AML-193 (cell line): ENCODE results near the gene PRKCH.
A peak's percentile ranks its signal among the peaks of the same experiment; 100 is the strongest.

ENCODE experiments used
- DNase-seq, 2 experiments: peaks; one replicate each; lab custom pipeline; 2025; lab: John Stamatoyannopoulos, UW

PRKCH gene

GRCh38 chr14:61430066-61430757 is 108.8 kb downstream of the PRKCH start:
- no peak for DNase-seq

- no peak for DNase-seq
Measured at GRCh38 chr14:61433169-61433568, 111.8 kb downstream of the PRKCH start.

- no peak for DNase-seq
Measured at GRCh38 chr14:61433828-61434227, 112.4 kb downstream of the PRKCH start.

- no peak for DNase-seq
Measured at GRCh38 chr14:61434311-61434710, 112.9 kb downstream of the PRKCH start.

DNA sequence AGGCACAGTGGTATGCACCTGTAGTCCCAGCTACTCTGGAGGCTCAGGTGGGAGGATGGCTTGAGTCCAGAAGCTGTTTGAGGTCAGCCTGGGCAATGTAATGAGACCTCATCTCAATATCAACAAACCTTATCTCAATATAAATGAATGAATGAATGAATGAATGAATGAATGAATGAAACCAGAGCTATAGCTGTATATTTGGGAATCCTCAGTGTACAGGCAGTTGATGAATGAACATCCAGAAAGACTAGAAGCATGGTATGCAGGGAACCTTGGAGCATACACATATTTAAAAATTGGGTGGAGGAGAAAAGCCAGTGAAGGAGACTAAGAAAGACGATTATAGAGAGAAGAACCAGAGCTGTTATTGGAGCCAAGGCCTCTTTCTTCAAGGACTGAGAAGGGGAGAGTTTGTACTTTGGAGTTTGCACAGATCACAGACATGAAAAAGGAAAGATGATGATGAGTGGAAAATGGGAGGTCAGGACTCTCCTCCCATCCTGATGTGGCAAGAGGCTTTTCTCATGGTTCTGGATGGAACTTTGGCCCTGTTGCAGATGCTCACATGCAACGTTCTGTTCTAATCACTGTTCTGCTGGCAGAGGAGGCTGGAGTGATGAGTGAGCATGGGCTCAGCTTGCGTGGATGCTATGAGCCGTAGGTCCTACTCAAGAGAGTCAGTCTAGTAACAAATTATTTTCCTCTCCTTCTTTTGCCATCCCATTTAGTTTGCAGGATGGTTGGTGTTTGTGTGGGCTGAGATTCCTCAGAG is 114.4 kb downstream of the PRKCH start:
- no peak for DNase-seq

DNA sequence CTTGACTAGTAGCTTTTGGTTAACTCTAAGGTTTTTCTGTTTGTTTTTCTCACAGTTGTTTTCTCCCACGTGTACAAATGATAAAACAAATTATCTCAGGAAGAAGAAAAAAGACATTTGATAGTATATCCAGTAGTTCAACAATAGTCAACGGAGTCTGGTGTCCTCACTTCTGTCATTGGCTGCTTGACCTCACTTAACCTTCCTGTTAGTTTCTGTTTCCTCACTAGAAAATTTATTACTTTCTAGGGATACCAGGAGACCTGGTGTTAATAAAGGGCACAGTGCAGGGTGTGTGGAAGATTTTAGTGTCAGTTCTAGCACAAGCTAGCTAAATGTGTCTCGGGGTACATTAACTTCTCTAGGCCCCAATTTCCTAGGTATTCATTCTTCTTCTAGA is 116.0 kb downstream of the PRKCH start:
- no peak for DNase-seq

- DNase-seq = no peak
Measured at GRCh38 chr14:61438036-61438435, 116.7 kb downstream of the PRKCH start.

- no peak for DNase-seq
Measured at GRCh38 chr14:61438497-61438859, 117.1 kb downstream of the PRKCH start.

- peak; percentile 38 to 52 for DNase-seq
Measured at GRCh38 chr14:61438860-61439765, 117.7 kb downstream of the PRKCH start.

GRCh38 chr14:61439779-61440418 is 118.5 kb downstream of the PRKCH start:
- no peak for DNase-seq

DNA sequence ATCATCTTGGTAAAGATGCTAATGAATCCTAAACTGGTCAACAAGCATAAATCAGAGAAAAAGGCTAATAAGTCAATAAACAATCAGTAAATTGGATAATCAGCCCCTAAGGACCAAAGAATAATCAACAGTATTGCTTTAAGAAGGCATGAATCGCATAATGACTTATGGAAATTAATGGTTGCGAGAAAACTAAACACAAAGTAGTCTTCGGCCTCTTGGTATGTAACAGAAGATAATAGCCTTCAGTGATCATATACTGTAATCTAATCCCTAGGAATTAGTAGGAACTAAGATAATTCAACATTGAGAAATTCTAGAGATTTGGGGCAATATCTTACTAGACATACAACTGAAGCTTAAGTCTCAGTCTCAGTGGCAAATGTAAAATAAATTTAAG is 122.1 kb downstream of the PRKCH start:
- DNase-seq = no peak

DNA sequence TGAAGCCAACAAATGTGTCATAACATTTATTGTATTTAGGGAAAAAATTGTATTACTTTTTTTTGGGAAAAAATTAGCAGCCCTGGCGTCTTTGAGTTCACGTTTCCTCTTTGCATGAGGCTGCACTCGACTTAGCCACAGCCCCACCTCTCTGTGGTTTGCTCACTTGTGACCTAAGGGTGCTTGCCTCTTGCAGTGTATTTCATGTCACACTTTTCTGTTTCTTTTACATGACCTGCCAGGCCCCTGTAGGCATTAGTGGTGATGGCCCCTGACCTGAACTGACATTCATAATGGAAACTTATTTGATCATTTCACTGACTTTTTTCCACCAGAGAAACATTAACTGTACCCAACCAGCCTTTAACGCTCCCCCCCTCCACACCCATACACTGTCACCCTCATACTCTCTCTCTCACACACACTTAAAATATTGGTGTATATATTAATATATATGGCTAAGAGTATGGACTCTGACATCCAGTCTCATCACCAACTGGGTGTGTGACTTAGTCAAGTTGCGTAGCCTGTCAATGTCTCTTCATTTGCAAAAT is 122.9 kb downstream of the PRKCH start:
- DNase-seq = peak; percentile 61

- DNase-seq = no peak
Measured at GRCh38 chr14:61451491-61451890, 130.1 kb downstream of the PRKCH start.

DNA sequence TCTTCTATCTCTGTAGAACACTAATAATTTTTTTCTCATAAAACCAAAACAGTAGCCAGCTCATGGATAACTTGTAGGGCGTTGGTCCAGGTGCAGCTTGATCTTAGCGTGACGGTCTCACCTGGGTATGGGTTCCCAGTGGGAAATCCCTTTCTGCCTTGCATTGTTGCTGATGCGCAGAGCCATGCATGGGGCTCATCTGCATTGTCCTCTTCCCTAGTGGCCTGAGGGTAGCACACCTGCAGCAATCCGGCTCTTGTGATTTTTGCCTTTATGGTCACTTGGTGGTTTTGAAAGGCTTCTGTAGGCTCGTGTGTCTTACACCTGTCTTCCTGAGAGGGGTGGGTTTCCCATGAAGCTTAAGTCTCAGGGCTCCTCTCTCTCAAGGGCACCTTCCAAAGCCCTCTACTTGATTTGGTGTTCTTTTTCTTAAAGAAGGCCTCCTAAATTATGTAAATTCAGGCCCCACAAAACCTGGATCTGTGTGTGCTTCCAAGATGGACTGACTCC is 130.6 kb downstream of the PRKCH start:
- DNase-seq = no peak

DNA sequence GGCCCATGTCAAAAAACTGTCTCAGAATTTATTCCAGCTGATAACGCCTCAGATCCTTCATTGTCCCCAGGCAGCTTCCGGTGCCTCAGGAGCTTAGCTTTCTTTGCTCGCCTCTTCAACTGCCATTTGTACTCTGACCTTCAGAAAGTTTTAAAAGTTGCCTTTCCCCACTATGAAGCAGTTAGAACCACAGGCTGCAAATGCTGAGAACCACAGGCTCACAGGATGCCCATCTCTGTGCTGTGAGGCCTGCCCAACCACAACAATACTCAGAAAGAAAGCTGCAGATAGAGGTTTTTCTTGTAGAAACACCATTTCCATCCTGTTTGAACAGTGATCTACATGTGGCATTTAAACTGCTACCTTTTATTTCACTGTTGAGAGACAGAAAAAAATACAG is 131.1 kb downstream of the PRKCH start:
- no peak for DNase-seq

- DNase-seq = no peak
Measured at GRCh38 chr14:61453103-61453767, 131.9 kb downstream of the PRKCH start.

DNA sequence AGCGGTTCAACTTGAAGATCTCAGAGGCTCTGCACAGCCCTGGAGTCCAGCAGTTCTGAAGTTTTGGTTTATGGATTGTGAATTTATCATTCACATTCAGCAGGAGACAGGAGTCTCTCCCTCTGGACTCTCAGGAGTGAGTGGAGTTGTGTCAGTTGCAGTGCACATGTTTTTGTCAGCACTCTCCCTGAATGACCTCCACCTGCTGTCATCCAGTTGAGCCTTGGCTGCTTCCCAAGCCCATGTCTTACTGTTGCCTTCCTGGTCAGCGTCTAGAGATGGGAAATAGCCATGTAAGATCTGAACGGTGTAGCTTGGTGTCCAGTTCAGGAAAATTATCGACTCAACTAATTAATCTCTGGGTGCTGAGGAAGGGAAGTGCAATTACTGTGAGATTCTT is 133.2 kb downstream of the PRKCH start:
- DNase-seq = no peak

- no peak for DNase-seq
Measured at GRCh38 chr14:61455351-61455750, 134.0 kb downstream of the PRKCH start.

- DNase-seq = peak; percentile 66 to 68
Measured at GRCh38 chr14:61456720-61457119, 135.3 kb downstream of the PRKCH start.

DNA sequence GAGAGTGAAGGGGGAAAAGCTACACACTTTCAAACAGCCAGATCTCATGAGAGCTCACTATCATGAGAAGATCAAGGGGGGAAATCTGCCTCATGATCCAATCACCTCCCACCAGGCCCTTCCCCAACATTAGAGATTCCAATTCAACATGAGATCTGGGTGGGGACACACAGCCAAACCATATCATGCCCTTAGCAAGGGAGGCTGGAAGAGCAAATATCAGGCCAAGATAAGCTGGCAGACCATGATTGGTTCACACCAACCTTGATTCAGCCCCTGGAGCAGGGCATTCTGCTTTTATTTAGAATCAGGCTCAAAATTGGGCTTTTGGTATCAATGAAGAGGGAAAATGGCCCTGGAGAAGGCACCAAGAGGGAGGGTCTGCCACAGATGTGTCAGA is 137.4 kb downstream of the PRKCH start:
- no peak for DNase-seq

- DNase-seq = no peak
Measured at GRCh38 chr14:61459229-61459628, 137.8 kb downstream of the PRKCH start.
